ENCODE measurements around the gene NEDD9. TPM values are rescaled to one million over a fixed set of nuclear protein-coding genes. Genes with fewer than 3 reads are reported as not detected.
A peak's percentile ranks its signal among the peaks of the same experiment; 100 is the strongest.

The NEDD9 gene
- total RNA-seq, 1 donor, result 32.9 TPM

DNA sequence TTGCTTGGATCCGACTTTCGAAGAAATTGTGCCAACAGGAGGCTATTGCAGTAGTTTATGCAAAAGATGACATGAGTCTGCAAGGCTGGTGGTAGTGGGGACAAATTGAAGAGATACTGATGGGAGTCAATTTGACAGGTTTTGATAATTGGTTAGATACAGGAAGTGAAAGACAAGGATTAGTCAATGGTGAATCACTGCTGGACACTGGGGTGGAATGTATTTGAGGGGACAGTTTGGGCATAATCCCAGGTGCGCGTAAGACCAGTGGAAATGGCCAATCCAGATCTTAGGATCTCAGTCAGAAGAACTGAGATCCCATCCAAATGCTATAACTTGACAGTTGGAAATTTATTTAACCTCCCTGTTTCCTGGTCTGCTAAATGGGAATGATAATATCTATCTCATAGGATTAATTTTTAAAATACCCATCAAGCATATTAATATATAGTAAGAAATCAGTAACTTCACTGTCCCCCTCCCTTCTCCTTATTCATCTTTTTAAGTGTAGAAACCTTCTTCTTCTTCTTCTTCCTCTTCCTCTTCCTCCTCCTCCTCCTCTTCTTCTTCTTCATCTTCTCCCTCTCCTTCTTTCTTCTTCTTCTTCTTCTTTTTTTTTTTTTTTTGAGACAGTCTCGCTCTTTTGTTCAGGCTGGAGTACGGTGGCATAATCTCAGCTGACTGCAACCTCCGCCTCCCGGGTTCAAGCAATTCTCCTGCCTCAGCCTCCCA is 90.0 kb downstream of the NEDD9 start:
- Histone ChIP-seq H3K9me3 (ENCODE audit: low read depth, low read length) (no peaks in the 10 kb centered on the region), H2AFZ (ENCODE audit: low read length) (no peak overlapping the region), H3K4me1 (ENCODE audit: insufficient read depth, low read length) (peaks cover 8% of the 10 kb centered on the region), H3K4me2 (ENCODE audit: insufficient read depth, low read length) (no peak overlapping the region), H3K27ac (ENCODE audit: low read depth, low read length) (no peak overlapping the region), H4K20me1 (ENCODE audit: insufficient read depth, low read length) (no peaks in the 10 kb centered on the region), H3K4me3 (ENCODE audit: insufficient read depth, low read length) (no peak overlapping the region), H3K79me2 (ENCODE audit: insufficient read depth, low read length) (no peaks in the 10 kb centered on the region), H3K27me3 (ENCODE audit: insufficient read depth, low read length) (no peaks in the 10 kb centered on the region), H3K36me3 (ENCODE audit: insufficient read depth, low read length) (no peaks in the 10 kb centered on the region)
- TF ChIP-seq, protein P1, sequence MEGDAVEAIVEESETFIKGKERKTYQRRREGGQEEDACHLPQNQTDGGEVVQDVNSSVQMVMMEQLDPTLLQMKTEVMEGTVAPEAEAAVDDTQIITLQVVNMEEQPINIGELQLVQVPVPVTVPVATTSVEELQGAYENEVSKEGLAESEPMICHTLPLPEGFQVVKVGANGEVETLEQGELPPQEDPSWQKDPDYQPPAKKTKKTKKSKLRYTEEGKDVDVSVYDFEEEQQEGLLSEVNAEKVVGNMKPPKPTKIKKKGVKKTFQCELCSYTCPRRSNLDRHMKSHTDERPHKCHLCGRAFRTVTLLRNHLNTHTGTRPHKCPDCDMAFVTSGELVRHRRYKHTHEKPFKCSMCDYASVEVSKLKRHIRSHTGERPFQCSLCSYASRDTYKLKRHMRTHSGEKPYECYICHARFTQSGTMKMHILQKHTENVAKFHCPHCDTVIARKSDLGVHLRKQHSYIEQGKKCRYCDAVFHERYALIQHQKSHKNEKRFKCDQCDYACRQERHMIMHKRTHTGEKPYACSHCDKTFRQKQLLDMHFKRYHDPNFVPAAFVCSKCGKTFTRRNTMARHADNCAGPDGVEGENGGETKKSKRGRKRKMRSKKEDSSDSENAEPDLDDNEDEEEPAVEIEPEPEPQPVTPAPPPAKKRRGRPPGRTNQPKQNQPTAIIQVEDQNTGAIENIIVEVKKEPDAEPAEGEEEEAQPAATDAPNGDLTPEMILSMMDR (IDR thresholded peaks at IDR 0.05; ENCODE audit: extremely low read depth, low read depth, low read length), result no peak
- DNase-seq (ENCODE audit: insufficient read length, low spot score, missing footprints), result no peak

DNA sequence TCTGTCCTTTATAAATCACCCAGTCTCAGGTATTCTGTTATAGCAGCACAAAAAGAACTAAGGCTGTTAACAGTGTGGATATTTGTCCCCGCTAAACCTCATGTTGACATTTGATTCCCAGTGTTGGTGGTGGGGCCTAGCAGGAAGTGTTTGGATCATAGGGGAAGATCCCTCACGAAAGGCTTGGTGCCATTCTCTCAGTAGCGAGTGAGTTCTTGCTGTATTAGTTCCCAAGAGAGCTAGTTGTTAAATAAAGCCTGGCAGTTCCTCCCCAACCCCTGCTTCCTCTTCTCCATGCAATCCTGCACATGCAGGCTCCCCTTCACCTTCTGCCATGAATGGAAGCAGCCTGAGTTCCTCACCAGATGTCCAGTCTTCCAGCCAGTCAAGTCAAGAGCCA is 91.2 kb downstream of the NEDD9 start:
- H3K9me3 ChIP-seq (ENCODE audit: low read depth, low read length), result no peaks in the 10 kb centered on the region
- H4K20me1 ChIP-seq (ENCODE audit: insufficient read depth, low read length), result no peaks in the 10 kb centered on the region
- DNase-seq (ENCODE audit: insufficient read length, low spot score, missing footprints), result no peak
- H3K27ac ChIP-seq (ENCODE audit: low read depth, low read length), result no peak overlapping the region
- no peaks in the 10 kb centered on the region for H3K36me3 ChIP-seq (ENCODE audit: insufficient read depth, low read length)
- no peak overlapping the region for H2AFZ ChIP-seq (ENCODE audit: low read length)
- H3K4me3 ChIP-seq (ENCODE audit: insufficient read depth, low read length), result no peak overlapping the region
- no peaks in the 10 kb centered on the region for H3K79me2 ChIP-seq (ENCODE audit: insufficient read depth, low read length)
- H3K4me2 ChIP-seq (ENCODE audit: insufficient read depth, low read length), result no peak overlapping the region
- no peaks in the 10 kb centered on the region for H3K27me3 ChIP-seq (ENCODE audit: insufficient read depth, low read length)
- TF ChIP-seq, protein P1 (IDR thresholded peaks at IDR 0.05; ENCODE audit: extremely low read depth, low read depth, low read length), result no peak
- peaks cover 8% of the 10 kb centered on the region for H3K4me1 ChIP-seq (ENCODE audit: insufficient read depth, low read length)

DNA sequence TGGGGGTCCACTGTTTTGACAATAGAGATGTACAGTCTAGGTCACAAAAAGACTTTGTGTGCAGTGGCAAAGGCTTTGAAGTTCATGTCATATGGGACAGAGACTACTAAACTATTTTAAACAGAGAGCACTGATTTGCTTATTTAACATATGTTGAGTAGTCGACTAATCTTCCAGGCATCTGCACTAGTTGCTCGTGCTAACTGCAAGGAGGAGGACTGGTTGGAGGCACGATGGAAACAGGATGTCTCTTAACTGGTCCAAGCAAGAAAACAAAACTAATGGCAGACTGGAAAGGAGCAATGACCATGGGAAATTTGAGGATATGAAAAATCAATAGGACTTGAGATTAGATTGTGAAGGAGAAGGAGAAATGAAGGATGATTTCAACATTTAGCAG is 92.4 kb downstream of the NEDD9 start:
- Histone ChIP-seq H3K27ac (ENCODE audit: low read depth, low read length) (no peak overlapping the region), H3K36me3 (ENCODE audit: insufficient read depth, low read length) (peaks cover 6% of the 10 kb centered on the region), H4K20me1 (ENCODE audit: insufficient read depth, low read length) (no peaks in the 10 kb centered on the region), H3K4me1 (ENCODE audit: insufficient read depth, low read length) (peaks cover 8% of the 10 kb centered on the region), H2AFZ (ENCODE audit: low read length) (no peak overlapping the region), H3K9me3 (ENCODE audit: low read depth, low read length) (no peaks in the 10 kb centered on the region), H3K4me2 (ENCODE audit: insufficient read depth, low read length) (no peak overlapping the region), H3K4me3 (ENCODE audit: insufficient read depth, low read length) (no peak overlapping the region), H3K27me3 (ENCODE audit: insufficient read depth, low read length) (no peaks in the 10 kb centered on the region), H3K79me2 (ENCODE audit: insufficient read depth, low read length) (no peaks in the 10 kb centered on the region)
- DNase-seq (ENCODE audit: insufficient read length, low spot score, missing footprints), result no peak
- TF ChIP-seq, protein P1 (IDR thresholded peaks at IDR 0.05; ENCODE audit: extremely low read depth, low read depth, low read length), result no peak

DNA sequence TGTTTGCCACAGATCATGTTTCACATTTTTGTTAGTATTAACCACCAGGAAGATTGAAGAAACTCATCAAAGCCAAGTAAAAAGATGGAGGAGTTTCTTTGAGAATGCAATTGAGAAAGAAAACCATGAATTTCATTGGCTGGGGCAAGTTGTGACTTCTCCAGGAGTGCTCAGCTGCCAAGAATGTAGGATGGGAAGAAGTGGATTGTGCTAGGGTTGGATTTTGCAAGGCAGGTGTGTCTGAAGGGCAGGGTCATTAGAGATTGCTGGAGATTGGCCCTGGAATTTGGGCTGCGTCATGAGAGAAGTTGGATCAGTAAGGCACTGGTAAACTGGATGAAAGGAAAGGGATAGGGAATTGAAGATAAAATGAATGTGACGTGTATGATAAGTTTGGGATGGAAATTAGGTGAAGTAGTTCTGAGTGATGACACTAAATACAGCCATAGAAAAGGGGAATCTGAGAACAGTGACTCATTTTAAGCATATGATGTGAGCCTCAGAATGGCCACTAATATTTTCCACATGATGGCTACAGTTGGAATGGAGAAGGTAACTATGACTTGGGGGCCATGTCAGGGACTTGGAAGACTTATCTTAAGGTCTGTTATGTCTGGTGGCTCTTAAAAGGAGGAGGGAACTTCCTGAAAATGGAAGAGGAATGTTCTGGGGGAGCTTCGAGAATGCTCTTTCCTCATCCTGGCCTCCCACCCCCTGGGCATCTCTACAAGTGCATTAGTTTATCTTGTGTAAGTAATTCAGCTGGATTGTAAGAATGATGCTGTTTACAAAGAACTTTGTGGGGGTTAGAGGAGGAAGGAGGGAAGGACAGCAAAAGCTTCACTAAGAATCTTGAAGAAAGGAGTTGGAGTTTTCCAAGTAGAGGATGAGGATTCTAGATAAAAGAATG is 93.2 kb downstream of the NEDD9 start:
- TF ChIP-seq, protein P1 (IDR thresholded peaks at IDR 0.05; ENCODE audit: extremely low read depth, low read depth, low read length), result no peak
- Histone ChIP-seq H2AFZ (ENCODE audit: low read length) (no peak overlapping the region), H3K9me3 (ENCODE audit: low read depth, low read length) (no peaks in the 10 kb centered on the region), H3K27me3 (ENCODE audit: insufficient read depth, low read length) (no peaks in the 10 kb centered on the region), H3K4me3 (ENCODE audit: insufficient read depth, low read length) (no peak overlapping the region), H3K36me3 (ENCODE audit: insufficient read depth, low read length) (peaks cover 13% of the 10 kb centered on the region), H3K4me1 (ENCODE audit: insufficient read depth, low read length) (peaks cover 8% of the 10 kb centered on the region), H3K79me2 (ENCODE audit: insufficient read depth, low read length) (no peaks in the 10 kb centered on the region), H3K4me2 (ENCODE audit: insufficient read depth, low read length) (no peak overlapping the region), H3K27ac (ENCODE audit: low read depth, low read length) (no peak overlapping the region), H4K20me1 (ENCODE audit: insufficient read depth, low read length) (no peaks in the 10 kb centered on the region)
- DNase-seq (ENCODE audit: insufficient read length, low spot score, missing footprints), result peak; percentile 67
